Measurements from ENCODE around the gene SBNO2.

SBNO2 gene

GRCh38 chr19:1153891-1154730 is 20.0 kb downstream of the SBNO2 start:
- DNase-seq (ENCODE audit: low read depth) = no peak

GRCh38 chr19:1151917-1152587 is 22.0 kb downstream of the SBNO2 start:
- DNase-seq (ENCODE audit: low read depth) = no peak

DNA sequence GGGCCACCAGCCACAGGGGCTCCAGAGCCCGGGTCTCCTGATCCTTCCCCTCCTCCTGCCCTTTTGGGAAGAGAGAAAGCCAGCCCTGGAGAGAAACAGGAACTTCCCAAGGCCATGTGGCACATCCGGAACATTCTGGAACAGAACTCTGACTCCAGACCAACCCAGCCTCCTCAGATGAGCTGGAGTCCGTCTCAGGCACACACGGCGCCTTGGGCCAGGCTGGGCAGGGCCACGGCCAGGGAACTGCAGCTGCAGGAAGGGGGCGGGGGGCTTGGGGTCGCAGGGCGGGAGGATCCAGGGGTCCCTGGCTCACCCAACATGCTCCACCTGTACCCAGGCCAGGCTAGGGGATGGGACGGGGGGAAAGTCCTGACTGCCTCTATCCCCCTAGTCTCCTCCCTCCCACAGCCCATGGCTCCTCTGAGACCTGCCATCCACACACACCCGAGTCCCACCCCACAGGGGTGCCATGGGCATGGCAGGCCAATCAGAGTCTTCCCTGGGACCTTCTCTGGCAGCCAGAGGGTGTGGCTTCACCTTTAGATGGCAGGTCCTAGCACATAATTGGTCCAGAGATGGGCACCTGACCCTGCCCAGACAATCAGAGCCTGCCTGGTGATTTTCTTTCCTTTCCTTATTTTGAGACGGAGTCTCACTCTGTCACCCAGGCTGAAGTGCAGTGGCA is 22.9 kb downstream of the SBNO2 start:
- no peak for DNase-seq (ENCODE audit: low read depth)

DNA sequence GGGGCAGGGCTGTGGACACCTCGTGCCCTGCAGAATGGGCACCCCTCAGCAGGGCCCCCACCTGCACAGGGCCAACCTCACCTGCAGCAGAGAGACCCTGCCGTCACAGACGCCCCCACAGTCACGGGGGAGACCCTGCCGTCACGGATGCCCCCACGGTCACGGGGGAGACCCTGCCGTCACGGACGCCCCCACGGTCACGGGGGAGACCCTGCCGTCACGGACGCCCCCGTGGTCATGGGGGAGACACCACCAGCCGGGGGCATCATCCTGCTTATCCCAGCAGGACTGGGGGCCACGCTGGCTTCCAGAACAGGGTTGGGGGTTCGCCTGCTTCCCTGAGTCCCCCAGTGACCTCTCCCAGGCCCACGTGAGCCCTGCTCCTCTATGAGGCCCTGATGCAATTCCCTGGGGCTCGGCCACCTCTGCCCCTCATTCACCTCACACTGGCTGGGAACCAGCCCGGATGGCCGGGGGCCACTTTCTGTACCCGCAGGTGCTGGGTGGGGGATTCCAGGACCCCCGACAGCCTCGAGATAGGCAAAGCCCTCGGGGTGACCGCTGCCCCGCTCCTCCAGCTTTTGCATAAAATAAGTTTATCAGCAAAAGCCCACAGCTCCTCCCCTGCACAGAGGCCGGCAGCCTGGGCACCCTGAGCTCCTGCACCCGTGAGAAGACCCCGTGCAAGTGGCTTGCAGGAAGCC is 23.6 kb downstream of the SBNO2 start:
- no peak for DNase-seq (ENCODE audit: low read depth)

- DNase-seq (ENCODE audit: low read depth) = no peak
These were observed 24.6 kb downstream of the SBNO2 start for GRCh38 chr19:1149259-1150045.

DNA sequence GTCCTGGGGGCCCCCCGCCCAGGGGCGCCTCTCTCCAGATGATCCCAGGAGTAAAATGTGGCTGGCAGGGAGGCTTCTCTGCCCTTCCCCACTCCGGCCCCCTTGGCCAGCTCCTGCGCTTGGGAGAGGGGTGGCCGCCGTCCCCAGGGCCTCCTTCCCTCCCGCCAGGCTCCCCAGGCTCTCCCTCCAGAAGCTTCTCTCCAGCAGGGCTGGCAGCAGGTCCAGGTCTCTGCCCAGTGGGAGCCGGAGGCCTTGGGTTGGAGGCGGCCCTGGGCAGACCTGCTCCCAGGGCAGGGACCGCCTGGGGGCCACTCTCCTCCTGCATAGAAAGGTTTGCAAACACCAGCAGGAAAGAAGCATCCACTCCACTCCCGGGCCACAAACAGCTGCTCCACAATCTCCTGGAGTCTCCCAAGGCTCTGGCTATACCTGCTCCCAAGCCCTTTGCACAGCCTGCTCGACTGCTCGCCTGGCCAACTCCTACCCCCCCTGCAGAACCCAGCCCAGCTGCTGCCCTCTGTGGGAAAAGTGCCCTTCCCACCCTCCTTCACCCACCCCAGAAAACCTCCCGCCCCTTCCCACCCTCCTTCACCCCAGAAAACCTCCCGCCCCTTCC is 26.0 kb downstream of the SBNO2 start:
- DNase-seq (ENCODE audit: low read depth) = no peak

DNA sequence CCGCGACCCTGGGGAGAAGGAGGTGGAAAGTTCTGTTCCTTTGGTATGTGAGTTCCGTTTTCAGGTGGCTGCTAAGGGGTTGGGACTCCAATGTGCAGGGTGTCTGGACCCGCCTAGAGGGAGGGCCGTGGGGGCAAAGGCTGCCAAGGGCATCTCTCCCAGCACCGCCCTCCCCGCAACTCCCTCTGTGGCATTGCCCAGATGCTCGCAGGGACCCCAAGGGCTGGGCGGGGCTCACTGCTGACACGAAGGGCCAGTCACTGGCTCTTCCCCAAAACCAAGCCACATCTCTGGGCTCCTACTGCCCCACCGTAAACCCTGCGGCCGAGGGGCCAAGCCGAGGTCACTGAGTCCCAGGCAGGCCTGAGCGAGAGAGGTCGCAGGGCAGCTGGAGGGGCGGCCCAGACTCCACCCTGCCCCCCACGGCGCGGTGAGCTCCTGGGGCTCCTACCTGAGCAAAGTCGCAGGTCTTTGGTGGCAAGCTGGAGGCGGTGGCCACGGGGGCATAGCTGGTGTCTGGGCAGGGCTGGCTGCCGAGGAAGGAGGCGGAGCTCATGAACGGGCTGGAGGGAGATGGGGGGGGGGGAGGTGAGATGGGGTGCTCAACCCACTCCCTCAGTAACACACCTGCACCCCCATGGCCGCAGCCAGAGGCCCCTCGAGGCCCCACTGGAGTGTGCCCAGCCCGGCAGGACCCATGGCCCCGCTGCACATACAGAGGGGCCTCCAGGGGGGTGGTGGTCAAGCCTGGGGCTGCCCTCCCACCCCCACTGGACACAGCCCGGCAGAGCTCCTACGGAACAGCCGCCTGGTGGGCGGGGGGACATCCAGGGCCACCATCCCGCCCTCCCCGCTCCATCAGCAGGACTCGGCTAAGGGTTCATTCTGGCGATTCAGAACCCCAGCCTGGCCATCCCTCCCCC is 26.9 kb downstream of the SBNO2 start:
- no peak for DNase-seq (ENCODE audit: low read depth)

DNA sequence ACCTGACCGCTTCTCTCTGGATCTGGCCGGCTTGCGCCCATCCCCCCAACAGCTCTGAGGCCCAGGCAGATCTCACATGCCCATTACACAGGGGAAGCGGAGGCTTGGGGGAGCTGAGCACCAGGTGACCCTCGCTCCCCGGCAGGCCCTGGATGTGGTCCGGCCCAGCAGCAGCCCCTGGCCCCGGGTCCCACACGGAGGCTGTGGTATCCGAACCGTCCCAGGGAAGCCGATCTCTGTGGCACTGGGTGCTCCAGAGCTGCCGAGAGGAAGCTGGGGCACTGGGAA is 27.7 kb downstream of the SBNO2 start:
- DNase-seq (ENCODE audit: low read depth) = no peak

- DNase-seq (ENCODE audit: low read depth) = no peak
These were observed 28.2 kb downstream of the SBNO2 start for GRCh38 chr19:1145635-1146411.

DNA sequence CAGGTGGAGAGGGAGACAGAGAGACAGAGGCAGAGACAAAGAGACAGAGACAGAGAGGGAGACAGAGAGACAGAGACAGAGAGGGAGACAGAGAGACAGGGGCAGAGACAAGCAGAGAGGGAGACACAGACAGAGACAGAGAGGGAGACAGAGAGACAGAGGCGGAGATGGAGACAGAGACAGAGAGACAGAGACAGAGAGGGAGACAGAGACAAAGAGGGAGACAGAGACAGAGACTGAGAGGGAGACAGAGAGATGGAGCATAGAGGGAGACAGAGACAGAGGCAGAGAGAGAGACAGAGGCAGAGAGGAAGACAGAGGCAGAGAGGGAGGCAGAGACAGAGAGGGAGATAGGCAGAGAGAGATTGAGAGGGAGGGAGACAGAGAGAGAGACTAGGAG is 29.3 kb downstream of the SBNO2 start:
- DNase-seq (ENCODE audit: low read depth) = no peak

GRCh38 chr19:1143828-1144399 is 30.2 kb downstream of the SBNO2 start:
- DNase-seq (ENCODE audit: low read depth) = no peak

- no peak for DNase-seq (ENCODE audit: low read depth)
These were observed 32.1 kb downstream of the SBNO2 start for GRCh38 chr19:1141944-1142343.

DNA sequence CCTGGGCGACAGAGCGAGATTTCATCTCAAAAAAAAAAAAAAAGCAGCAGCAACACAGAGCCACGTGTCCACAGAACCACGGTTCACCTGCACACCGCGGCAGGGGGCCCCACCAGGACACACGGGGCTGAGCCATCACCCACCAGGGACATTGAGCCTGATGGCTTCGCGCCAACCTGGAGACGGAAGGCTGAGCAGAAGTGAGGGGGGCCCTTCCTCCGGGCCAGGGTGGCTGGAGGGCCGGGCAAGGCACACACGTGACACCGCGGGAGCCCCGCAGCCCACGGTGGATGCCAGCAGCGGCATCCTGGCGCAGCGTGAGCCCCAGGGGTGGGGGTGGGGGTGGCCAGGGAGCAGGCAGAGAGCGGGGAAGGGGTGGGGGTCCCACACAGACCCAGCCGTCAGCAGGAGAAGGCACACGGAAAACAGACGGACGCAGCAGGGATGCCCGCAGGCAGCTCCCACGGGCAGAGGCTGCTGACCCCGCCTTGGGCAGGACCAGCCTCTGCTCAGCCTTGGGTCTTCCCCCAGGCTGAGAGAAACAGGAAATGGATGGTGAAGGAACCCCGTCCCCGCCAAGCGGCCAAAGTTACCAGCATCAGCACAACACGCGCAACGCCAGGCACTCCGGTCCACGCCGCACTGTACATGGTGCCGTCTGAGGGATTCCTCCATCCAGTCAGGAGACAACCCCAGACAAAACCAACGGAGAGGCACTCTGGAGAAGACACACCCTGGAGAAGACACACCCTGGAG is 33.6 kb downstream of the SBNO2 start:
- DNase-seq (ENCODE audit: low read depth) = no peak

- DNase-seq (ENCODE audit: low read depth) = no peak
These were observed 34.9 kb downstream of the SBNO2 start for GRCh38 chr19:1139126-1139525.

DNA sequence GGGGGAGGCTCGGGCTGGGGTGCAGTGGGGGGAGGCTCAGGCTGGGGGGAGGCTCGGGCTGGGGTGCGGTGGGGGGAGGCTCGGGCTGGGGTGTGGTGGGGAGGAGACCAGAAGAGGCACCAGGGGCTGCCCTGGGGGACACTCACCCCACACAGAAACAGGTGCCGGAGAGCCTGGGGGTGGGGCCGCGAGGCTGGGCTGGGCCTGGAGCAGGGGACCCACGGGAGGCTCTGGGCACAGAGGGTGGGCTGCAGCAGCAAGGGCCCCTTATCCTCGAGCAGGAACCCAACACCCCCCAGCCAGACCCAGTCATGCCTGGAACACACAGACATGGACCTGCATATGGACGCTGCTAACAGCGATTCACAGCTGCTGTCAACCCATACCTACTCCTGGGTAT is 35.9 kb downstream of the SBNO2 start:
- no peak for DNase-seq (ENCODE audit: low read depth)

DNA sequence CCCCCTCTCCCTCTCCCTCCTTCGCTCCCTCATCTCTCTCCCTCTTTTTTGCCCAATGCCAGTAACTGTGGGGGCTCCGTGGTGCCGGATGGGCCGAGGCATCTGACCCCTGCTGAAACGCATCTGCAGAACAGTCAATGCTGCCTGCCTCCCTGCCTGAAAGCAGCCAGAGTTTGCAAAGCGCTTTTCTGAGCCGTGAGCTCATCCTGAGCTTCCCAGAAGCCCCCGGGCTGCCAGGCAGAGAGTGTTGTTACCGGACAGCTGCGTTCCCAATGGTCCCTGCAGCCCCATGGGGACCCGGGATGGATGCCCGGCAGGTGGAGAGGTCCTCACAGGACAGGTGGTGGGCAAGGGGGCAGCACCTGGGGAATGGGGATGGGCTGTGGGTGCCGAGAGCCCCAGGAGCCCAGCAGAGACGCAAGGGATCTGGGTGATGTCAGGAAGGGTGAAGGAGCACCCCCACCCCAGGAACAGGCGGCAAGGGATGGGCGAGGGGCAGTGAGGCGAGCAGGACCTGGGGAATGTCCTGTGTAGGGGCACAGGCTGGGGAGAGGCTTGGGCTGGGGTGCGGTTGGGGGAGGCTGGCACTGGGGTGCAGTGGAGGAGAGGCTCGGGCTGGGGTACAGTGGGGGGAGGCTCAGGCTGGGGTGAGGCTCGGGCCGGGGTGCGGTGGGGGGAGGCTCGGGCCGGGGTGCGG is 37.3 kb downstream of the SBNO2 start:
- DNase-seq (ENCODE audit: low read depth) = no peak

DNA sequence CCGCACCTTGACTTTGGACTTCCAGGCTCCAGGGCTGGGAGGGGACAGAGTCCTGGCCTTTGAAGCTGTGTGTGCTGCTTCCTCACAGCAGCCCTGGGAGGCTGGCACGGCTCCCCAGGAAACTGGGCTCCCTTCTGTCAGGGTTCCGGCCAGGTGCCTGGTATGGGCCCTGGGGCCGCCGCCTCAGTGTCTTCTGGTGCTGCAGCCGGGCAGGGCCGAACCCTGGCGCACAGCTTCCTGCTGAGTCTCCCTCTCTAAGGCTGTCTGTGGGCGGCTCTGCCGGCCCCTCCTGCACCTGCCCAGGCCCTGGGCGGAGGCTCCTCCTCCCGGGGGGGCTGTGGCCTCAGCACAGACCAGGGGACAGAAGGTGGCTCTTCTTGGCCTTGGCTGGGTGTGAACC is 37.9 kb downstream of the SBNO2 start:
- DNase-seq (ENCODE audit: low read depth) = no peak

DNA sequence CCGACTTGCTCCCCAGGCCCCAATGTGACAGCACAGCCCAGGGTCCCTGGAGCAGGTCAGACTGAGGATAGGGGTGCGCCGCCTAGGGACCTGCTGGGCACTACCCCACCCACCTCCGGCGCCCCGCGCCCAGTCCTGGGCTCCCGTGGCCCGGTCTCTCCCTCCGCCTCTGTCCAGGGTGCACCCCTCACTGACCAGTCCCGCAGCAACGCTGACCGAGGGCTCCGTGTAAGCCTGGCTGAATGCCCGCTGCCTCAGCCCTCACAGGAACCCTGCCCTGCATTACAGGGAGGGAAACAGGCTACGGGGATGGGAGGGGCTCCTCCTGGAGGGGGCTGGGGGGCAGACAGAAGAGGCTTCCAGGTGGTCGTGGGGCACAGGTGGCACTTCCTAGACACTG is 38.6 kb downstream of the SBNO2 start:
- no peak for DNase-seq (ENCODE audit: low read depth)

All from HS-5 (cell line).